ENCODE results near the gene SLC25A25. TPM values are rescaled to one million over a fixed set of nuclear protein-coding genes. Genes with fewer than 3 reads are reported as not detected.

SLC25A25 gene
- total RNA-seq, 2 donors from 2014 or later: 26.0 to 33.1 TPM

DNA sequence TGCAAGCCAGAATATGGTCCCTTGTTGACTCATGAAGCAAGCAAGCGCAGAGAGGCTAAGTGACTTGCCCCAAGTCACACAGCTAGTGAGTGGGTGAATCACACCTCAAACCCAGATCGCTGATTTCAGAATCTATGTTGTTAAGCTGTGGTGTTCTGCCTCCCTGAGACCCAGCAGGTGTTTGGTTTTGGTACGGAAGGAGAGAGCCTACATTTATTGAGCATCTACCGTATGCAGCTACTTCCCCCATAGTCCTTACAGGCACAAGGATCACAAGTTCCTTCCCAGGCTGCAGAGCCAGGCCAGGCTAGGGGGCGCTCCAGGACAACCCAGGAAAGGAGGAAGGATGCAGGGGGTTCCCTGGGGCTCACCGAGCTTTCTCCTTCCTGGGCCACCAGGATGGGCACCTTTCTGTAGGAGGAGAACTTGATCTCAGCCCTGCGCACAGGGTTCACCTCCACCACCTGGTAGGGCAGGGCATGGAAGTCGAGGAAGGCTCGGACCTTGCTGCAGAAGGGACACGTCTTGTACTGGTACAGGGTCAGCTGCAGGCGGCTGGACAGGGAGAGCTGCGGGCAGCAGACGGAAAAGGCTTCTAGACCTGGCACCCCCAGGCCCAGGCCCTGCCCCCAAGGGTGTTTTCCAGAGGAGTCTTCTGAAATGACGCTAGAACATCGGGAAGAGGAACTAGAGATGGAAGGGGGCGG lies 57.0 kb downstream of the SLC25A25 start:
- no peaks in the 10 kb centered on the region for H3K27me3 ChIP-seq (replicated peaks; ENCODE audit: insufficient read depth)
- no peaks in the 10 kb centered on the region for H3K36me3 ChIP-seq
- H3K4me3 ChIP-seq: no peak overlapping the region
- TF ChIP-seq POLR2AphosphoS5 (IDR thresholded peaks at IDR 0.05) (no peak), CTCF (IDR thresholded peaks at IDR 0.05) (peak in 2 of 4 experiments; percentile 40 to 70)
- H3K4me1 ChIP-seq (replicated peaks): peaks cover 10% of the 10 kb centered on the region
- peak; percentile 54 for DNase-seq (ENCODE audit: low spot score)
- intact Hi-C loops (cut with DNase I): loop anchor here (5.0 kb wide), 1 partner anchor 183 kb away; no protein-coding TSS in a partner anchor
- no peak overlapping the region for H3K27ac ChIP-seq
- 68% methylated on average over 16 of the region's 16 CpGs for WGBS
- H3K9me3 ChIP-seq: no peaks in the 10 kb centered on the region

- no peak for DNase-seq (ENCODE audit: low spot score)
- WGBS: 50% methylated on average over 10 of the region's 10 CpGs
- Histone ChIP-seq H3K27ac (no peak overlapping the region), H3K36me3 (no peaks in the 10 kb centered on the region), H3K9me3 (no peaks in the 10 kb centered on the region), H3K27me3 (replicated peaks; ENCODE audit: insufficient read depth) (no peaks in the 10 kb centered on the region), H3K4me1 (replicated peaks) (peaks cover 10% of the 10 kb centered on the region), H3K4me3 (no peak overlapping the region)
- intact Hi-C loops (cut with DNase I): no loop called here
- TF ChIP-seq CTCF (IDR thresholded peaks at IDR 0.05): no peak
- TF ChIP-seq POLR2AphosphoS5 (IDR thresholded peaks at IDR 0.05): no peak
- TF ChIP-seq POLR2A (IDR thresholded peaks at IDR 0.05): no peak
These were observed 57.7 kb downstream of the SLC25A25 start for GRCh38 chr9:128125580-128126354.

- WGBS: 0% methylated on average over 41 of the region's 56 CpGs
- Histone ChIP-seq H3K36me3 (no peaks in the 10 kb centered on the region), H3K4me1 (replicated peaks) (peaks cover 10% of the 10 kb centered on the region), H3K9me3 (no peaks in the 10 kb centered on the region), H3K27ac (peak within 1 kb of the TSS; percentile 89 to 90), H3K27me3 (replicated peaks; ENCODE audit: insufficient read depth) (no peaks in the 10 kb centered on the region), H3K4me3 (peak within 1 kb of the TSS; percentile 96 to 98)
- intact Hi-C loops (cut with DNase I): no loop called here
- peak; percentile 69 for DNase-seq (ENCODE audit: low spot score)
- TF ChIP-seq POLR2AphosphoS5 (IDR thresholded peaks at IDR 0.05) (peak; percentile 17), CTCF (IDR thresholded peaks at IDR 0.05) (peak in 1 of 4 experiments; percentile 28), POLR2A (IDR thresholded peaks at IDR 0.05) (peak; percentile 12)
These were observed 59.5 kb downstream of the SLC25A25 start, which contains the start of gene PTGES2 for GRCh38 chr9:128127568-128127989. TSS of gene PTGES2 (minus strand) at chr9:128127729. CDS start at chr9:128127717, 12 bp downstream.

DNA sequence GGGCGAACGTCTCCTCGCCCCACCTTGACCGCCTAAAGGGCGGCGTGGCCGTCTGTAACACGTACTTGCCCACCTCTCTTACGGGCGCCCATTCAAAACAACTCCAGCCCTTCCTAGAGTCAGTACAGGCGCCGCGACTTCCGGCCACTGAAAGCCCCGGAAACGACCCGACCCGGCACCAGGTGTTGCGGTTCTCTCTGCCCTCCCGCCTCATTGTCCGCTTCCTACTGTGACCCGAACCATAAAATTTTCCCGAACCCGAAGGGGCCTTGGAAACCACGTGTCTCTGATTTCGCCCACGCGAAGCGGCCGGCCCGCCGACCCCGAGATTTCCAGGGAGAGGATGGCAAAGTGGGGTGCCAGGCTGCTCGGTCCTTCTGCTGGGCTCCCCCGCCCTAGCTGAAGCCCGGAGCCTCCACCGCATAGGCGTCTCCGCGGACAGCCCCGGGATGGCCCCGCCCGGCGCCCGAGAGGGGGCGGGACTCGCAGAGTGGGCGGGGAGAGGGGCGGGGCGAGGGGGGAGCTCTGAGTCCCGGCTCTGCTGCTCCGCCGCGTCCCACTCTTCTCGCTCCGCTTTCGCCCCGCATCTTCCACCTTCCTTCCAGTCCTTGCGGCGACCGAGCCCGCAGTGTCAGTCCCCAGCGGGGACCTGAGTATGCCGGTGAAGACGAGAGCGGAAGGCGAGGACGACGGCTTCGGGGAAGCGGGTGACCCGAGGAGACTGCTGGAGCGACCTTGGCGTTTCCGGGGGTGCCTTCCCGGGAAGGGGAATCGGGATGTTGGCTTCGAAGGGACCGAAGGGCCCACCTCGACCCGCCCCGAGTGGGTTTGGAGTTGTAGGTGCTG lies 60.2 kb downstream of the SLC25A25 start:
- Histone ChIP-seq H3K9me3 (no peaks in the 10 kb centered on the region), H3K27me3 (replicated peaks; ENCODE audit: insufficient read depth) (no peaks in the 10 kb centered on the region), H3K4me3 (peak overlapping the region; percentile 96 to 98), H3K36me3 (no peaks in the 10 kb centered on the region), H3K4me1 (replicated peaks) (peaks cover 10% of the 10 kb centered on the region), H3K27ac (peak overlapping the region; percentile 89 to 90)
- TF ChIP-seq CTCF (IDR thresholded peaks at IDR 0.05) (peak in 2 of 4 experiments; percentile 9 to 18), POLR2AphosphoS5 (IDR thresholded peaks at IDR 0.05) (peak; percentile 86), POLR2A (IDR thresholded peaks at IDR 0.05) (peak; percentile 69)
- under 1% methylated on average over 72 of the region's 82 CpGs for WGBS
- peak; percentile 74 for DNase-seq (ENCODE audit: low spot score)
- intact Hi-C loops (cut with DNase I): no loop called here

Measured in prostate gland (tissue), 2 donors.